Prostate gland (tissue), 2 donors: ENCODE measurements around the gene STX1A.

Experiments used
- POLR2A ChIP-seq: fragments of 450-650 bp; IDR thresholded peaks from one replicate; pipeline ENCODE4 v1.6.1; 2016; ENCODE audit warnings: antibody characterized with exemption, mild to moderate bottlenecking
- POLR2AphosphoS5 ChIP-seq: sonication (generic); formaldehyde crosslinking; IDR thresholded peaks from one replicate; pipeline ENCODE4 v1.6.1; 2017; ENCODE audit warnings: antibody characterized with exemption
- TF ChIP-seq, protein P1 (sequence below), 4 experiments: fragments of 200-600 bp in 2 of 4; fragments of 450-650 bp in 2 of 4; sonication (generic) in 2 of 4; IDR thresholded peaks; 1 replicate in 3 of 4; 2 replicates in 1 of 4; pipeline ENCODE4 v1.5.1; 2016 to 2019; ENCODE audit warnings: antibody characterized with exemption in 4 of 4, mild to moderate bottlenecking in 2 of 4, moderate library complexity in 2 of 4

DNA sequence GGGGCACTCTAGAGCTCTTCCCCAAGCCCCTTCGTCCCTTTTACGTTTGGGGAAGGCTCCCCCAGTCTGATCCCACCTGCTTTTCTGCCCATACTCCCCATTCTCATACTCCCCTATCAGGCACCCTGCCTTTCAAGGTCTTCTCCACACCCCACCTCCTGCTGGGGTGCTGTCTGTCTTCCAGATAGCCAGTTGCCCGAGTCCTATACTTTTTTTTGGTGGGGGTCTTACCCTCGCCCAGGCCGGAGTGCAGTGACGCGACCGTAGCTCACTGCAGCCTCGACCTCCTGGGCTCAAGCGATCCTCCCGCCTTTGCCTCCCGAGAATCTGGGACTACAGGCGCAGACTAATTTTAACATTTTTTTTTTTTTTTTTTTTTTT, 19.9 kb upstream of the STX1A start:
- TF ChIP-seq POLR2AphosphoS5 = no peak
- TF ChIP-seq, protein P1, sequence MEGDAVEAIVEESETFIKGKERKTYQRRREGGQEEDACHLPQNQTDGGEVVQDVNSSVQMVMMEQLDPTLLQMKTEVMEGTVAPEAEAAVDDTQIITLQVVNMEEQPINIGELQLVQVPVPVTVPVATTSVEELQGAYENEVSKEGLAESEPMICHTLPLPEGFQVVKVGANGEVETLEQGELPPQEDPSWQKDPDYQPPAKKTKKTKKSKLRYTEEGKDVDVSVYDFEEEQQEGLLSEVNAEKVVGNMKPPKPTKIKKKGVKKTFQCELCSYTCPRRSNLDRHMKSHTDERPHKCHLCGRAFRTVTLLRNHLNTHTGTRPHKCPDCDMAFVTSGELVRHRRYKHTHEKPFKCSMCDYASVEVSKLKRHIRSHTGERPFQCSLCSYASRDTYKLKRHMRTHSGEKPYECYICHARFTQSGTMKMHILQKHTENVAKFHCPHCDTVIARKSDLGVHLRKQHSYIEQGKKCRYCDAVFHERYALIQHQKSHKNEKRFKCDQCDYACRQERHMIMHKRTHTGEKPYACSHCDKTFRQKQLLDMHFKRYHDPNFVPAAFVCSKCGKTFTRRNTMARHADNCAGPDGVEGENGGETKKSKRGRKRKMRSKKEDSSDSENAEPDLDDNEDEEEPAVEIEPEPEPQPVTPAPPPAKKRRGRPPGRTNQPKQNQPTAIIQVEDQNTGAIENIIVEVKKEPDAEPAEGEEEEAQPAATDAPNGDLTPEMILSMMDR (IDR thresholded peaks at IDR 0.05) = no peak
- no peak for TF ChIP-seq POLR2A
